Caco-2 (cell line): ENCODE measurements around the gene CDKN2AIP. TPM values are rescaled to one million over a fixed set of nuclear protein-coding genes. Genes with fewer than 3 reads are reported as not detected.

Experiments
- BruUV-seq: library from RNA; stranded (reverse); fragments of 400-500 nt; replicated peaks from 2 replicates; lab custom pipeline; 2021; lab: Mats Ljungman, UMichigan
- CTCF ChIA-PET: fragments of 300-600 bp; sonication (Branson Sonifier 250); formaldehyde crosslinking; loops from one replicate; lab custom pipeline; 2022; ENCODE audit warnings: antibody characterized with exemption; lab: Charles Lee
- POLR2A ChIA-PET: fragments of 300-600 bp; sonication (Branson Sonifier 250); formaldehyde crosslinking; loops from one replicate; lab custom pipeline; 2022; ENCODE audit warnings: antibody characterized with exemption; lab: Charles Lee
- DNase-seq, 2 experiments: peaks; one replicate each; pipeline versions ENCODE4 v3.0.0 to v3.0.0-alpha.2; 2020 to 2022
- H3K27me3 ChIP-seq: replicated peaks from 2 replicates; pipeline ENCODE4 v1.6.0; 2011; ENCODE audit warnings: low read length; ENCODE audit not compliant: control insufficient read depth, insufficient read depth
- H3K36me3 ChIP-seq: 2 replicates; pipeline ENCODE4 v1.5.1; 2011; ENCODE audit warnings: low read length; ENCODE audit not compliant: control insufficient read depth, insufficient read depth
- H3K4me1 ChIP-seq: fragments of 250-450 bp; sonication (Bioruptor Pico); 2 replicates; pipeline ENCODE4 v1.5.1; 2020; ENCODE audit warnings: mild to moderate bottlenecking
- H3K4me3 ChIP-seq: 2 replicates; pipeline ENCODE4 v1.5.1; 2011; ENCODE audit warnings: low read depth, mild to moderate bottlenecking, control low read depth, low read length
- H3K9me3 ChIP-seq: fragments of 250-450 bp; sonication (Bioruptor Pico); 2 replicates; pipeline ENCODE4 v1.5.1; 2020; ENCODE audit warnings: mild to moderate bottlenecking, moderate library complexity
- H3K27ac Mint-ChIP-seq: one replicate; pipeline ENCODE4 v1.8.0; 2022; ENCODE audit warnings: mixed read lengths; ENCODE audit not compliant: unreplicated experiment
- H3K27me3 Mint-ChIP-seq: one replicate; pipeline ENCODE4 v1.8.0; 2022; ENCODE audit warnings: mixed read lengths; ENCODE audit not compliant: insufficient read depth, unreplicated experiment
- H3K36me3 Mint-ChIP-seq: one replicate; pipeline ENCODE4 v1.8.0; 2022; ENCODE audit warnings: mild to moderate bottlenecking, mixed read lengths; ENCODE audit not compliant: insufficient read depth, unreplicated experiment
- H3K4me1 Mint-ChIP-seq: one replicate; pipeline ENCODE4 v1.8.0; 2022; ENCODE audit warnings: low read depth, mixed read lengths; ENCODE audit not compliant: unreplicated experiment
- H3K4me3 Mint-ChIP-seq: one replicate; pipeline ENCODE4 v1.8.0; 2022; ENCODE audit warnings: mild to moderate bottlenecking, moderate library complexity, mixed read lengths; ENCODE audit not compliant: unreplicated experiment
- H3K9me3 Mint-ChIP-seq: one replicate; pipeline ENCODE4 v1.8.0; 2022; ENCODE audit warnings: mixed read lengths; ENCODE audit not compliant: unreplicated experiment
- CTCF ChIP-seq, 2 experiments: fragments of 200-600 bp in 1 of 2; IDR thresholded peaks; 1 replicate in 1 of 2; 2 replicates in 1 of 2; pipeline versions ENCODE4 v1.5.1 to v1.8.0; 2011 to 2022; ENCODE audit warnings: antibody characterized with exemption in 1 of 2, control low read depth in 1 of 2, inconsistent platforms in 1 of 2, low read depth in 1 of 2, low read length in 1 of 2, mild to moderate bottlenecking in 1 of 2, moderate library complexity in 1 of 2; ENCODE audit not compliant: insufficient read depth in 1 of 2, severe bottlenecking in 1 of 2, unreplicated experiment in 1 of 2
- intact Hi-C: fragments of 100-400 bp; cut with micrococcal nuclease; formaldehyde crosslinking; loops from one replicate; pipeline ENCODE4 v1.10.0; 2022; ENCODE audit not compliant: unreplicated experiment
- total RNA-seq: library from RNA; stranded (reverse); gene quantifications from 2 replicates; pipeline ENCODE4 v1.2.3, GENCODE V29; 2022

The CDKN2AIP gene
- total RNA-seq, 1 experiment from 2014 or later = 17.5 TPM

- no peak for TF ChIP-seq CTCF (IDR thresholded peaks at IDR 0.05; ENCODE audit: insufficient read depth in 1 of 2, low read depth in 1 of 2, low read length in 1 of 2, severe bottlenecking in 1 of 2, unreplicated experiment in 1 of 2)
- POLR2A ChIA-PET = no interaction called here
- H3K36me3 Mint-ChIP-seq = no peaks in the 10 kb centered on the region
- no peaks in the 10 kb centered on the region for H3K27me3 ChIP-seq
- H3K4me3 Mint-ChIP-seq = no peak overlapping the region
- H3K27ac Mint-ChIP-seq = no peak overlapping the region
- CTCF ChIA-PET = no interaction called here
- H3K36me3 ChIP-seq = no peaks in the 10 kb centered on the region
- no peaks in the 10 kb centered on the region for H3K9me3 Mint-ChIP-seq
- H3K4me1 Mint-ChIP-seq = peaks cover 7% of the 10 kb centered on the region
- DNase-seq = no peak
- H3K4me3 ChIP-seq = no peak overlapping the region
- peaks cover 14% of the 10 kb centered on the region for H3K4me1 ChIP-seq
- BruUV-seq = no TSS peak
- H3K27me3 Mint-ChIP-seq = no peaks in the 10 kb centered on the region
- H3K9me3 ChIP-seq = no peaks in the 10 kb centered on the region
- intact Hi-C loops = loop anchor here (5.0 to 10.0 kb wide), 2 partner anchors 152 to 695 kb away; no protein-coding TSS in a partner anchor
Measured at GRCh38 chr4:183469936-183470335, 25.5 kb downstream of the CDKN2AIP start.

- Histone ChIP-seq H3K9me3 (no peaks in the 10 kb centered on the region), H3K4me3 (no peak overlapping the region), H3K4me1 (peaks cover 14% of the 10 kb centered on the region), H3K36me3 (no peaks in the 10 kb centered on the region), H3K27me3 (no peaks in the 10 kb centered on the region)
- CTCF ChIA-PET = interaction anchor here (0.6 kb wide), 1 partner anchor 132 kb away, joined by 4 read pairs; no protein-coding TSS in a partner anchor
- H3K27ac Mint-ChIP-seq = peak overlapping the region; percentile 73
- no peaks in the 10 kb centered on the region for H3K9me3 Mint-ChIP-seq
- H3K4me3 Mint-ChIP-seq = peak overlapping the region; percentile 22
- no peaks in the 10 kb centered on the region for H3K27me3 Mint-ChIP-seq
- no TSS peak for BruUV-seq
- H3K36me3 Mint-ChIP-seq = no peaks in the 10 kb centered on the region
- peak in 1 of 2 experiments; percentile 9 for DNase-seq
- TF ChIP-seq CTCF (IDR thresholded peaks at IDR 0.05; ENCODE audit: insufficient read depth in 1 of 2, low read depth in 1 of 2, low read length in 1 of 2, severe bottlenecking in 1 of 2, unreplicated experiment in 1 of 2) = no peak
- peaks cover 7% of the 10 kb centered on the region for H3K4me1 Mint-ChIP-seq
- POLR2A ChIA-PET = no interaction called here
- intact Hi-C loops = loop anchor here (5.0 to 10.0 kb wide), 2 partner anchors 151 to 694 kb away; no protein-coding TSS in a partner anchor
Measured at GRCh38 chr4:183470821-183471220, 26.4 kb downstream of the CDKN2AIP start.

- BruUV-seq = no TSS peak
- Histone ChIP-seq H3K36me3 (no peaks in the 10 kb centered on the region), H3K9me3 (no peaks in the 10 kb centered on the region), H3K27me3 (no peaks in the 10 kb centered on the region), H3K4me1 (peaks cover 14% of the 10 kb centered on the region), H3K4me3 (no peak overlapping the region)
- peak; percentile 72 for TF ChIP-seq CTCF (IDR thresholded peaks at IDR 0.05; ENCODE audit: insufficient read depth in 1 of 2, low read depth in 1 of 2, low read length in 1 of 2, severe bottlenecking in 1 of 2, unreplicated experiment in 1 of 2)
- intact Hi-C loops = loop anchor here (1.0 to 10.0 kb wide), 6 partner anchors 28 to 693 kb away; partner anchors contain the start of gene CDKN2AIP
- H3K27me3 Mint-ChIP-seq = no peaks in the 10 kb centered on the region
- H3K36me3 Mint-ChIP-seq = no peaks in the 10 kb centered on the region
- CTCF ChIA-PET = no interaction called here
- peak; percentile 81 to 87 for DNase-seq
- no peaks in the 10 kb centered on the region for H3K9me3 Mint-ChIP-seq
- POLR2A ChIA-PET = no interaction called here
- H3K4me1 Mint-ChIP-seq = peaks cover 7% of the 10 kb centered on the region
- no peak overlapping the region for H3K27ac Mint-ChIP-seq
- no peak overlapping the region for H3K4me3 Mint-ChIP-seq
Measured at GRCh38 chr4:183471946-183472708, 27.7 kb downstream of the CDKN2AIP start.
